Endothelial cell of umbilical vein (primary cell): ENCODE data around the gene GNAZ. TPM values are rescaled to one million over a fixed set of nuclear protein-coding genes. Genes with fewer than 3 reads are reported as not detected.

ENCODE experiments used
- BruUV-seq: library from RNA; stranded (reverse); fragments of 400-500 nt; replicated peaks from 2 replicates; lab custom pipeline; 2021; lab: Mats Ljungman, UMichigan
- CTCF ChIA-PET: fragments of 300-600, 350-600 bp; sonication (Branson Sonifier 250); formaldehyde crosslinking; loops from one replicate; lab custom pipeline; 2021; ENCODE audit warnings: antibody characterized with exemption, inconsistent platforms; lab: Charles Lee
- POLR2A ChIA-PET: fragments of 300-600, 350-600 bp; sonication (Branson Sonifier 250); formaldehyde crosslinking; loops from one replicate; lab custom pipeline; 2021; ENCODE audit warnings: antibody characterized with exemption, inconsistent platforms; lab: Charles Lee
- DNase-seq: peaks from one replicate; pipeline ENCODE4 v3.0.0-alpha.2; 2011; ENCODE audit warnings: low read depth, low spot score
- FAIRE-seq: peaks from 2 replicates; lab custom pipeline; 2011; peaks lifted over from hg19 to GRCh38; lab: Jason Lieb, UNC
- H2AFZ ChIP-seq: 2 replicates; pipeline ENCODE4 v1.6.0; 2012; ENCODE audit warnings: low read depth, low read length, control low read depth, inconsistent platforms
- H3K27ac ChIP-seq: 2 replicates; pipeline ENCODE4 v1.5.1; 2011; ENCODE audit warnings: low read depth, mild to moderate bottlenecking, control low read depth, low read length, moderate library complexity; ENCODE audit not compliant: insufficient read depth
- H3K27me3 ChIP-seq, 2 experiments: 2 replicates each; pipeline versions ENCODE4 v1.6.0 to v1.6.1; 2011; ENCODE audit warnings: low read length in 2 of 2, mixed read lengths in 1 of 2; ENCODE audit not compliant: control insufficient read depth in 2 of 2, insufficient read depth in 2 of 2
- H3K36me3 ChIP-seq, 2 experiments: 2 replicates in 1 of 2; 3 replicates in 1 of 2; pipeline ENCODE4 v1.5.1; 2011; ENCODE audit warnings: low read length in 2 of 2, mild to moderate bottlenecking in 1 of 2, moderate library complexity in 1 of 2; ENCODE audit not compliant: control insufficient read depth in 2 of 2, insufficient read depth in 2 of 2; ENCODE audit errors: extremely low read depth in 1 of 2
- H3K4me1 ChIP-seq: 3 replicates; pipeline ENCODE4 v1.5.1; 2011; ENCODE audit warnings: mild to moderate bottlenecking, low read length; ENCODE audit not compliant: control insufficient read depth, insufficient read depth; ENCODE audit errors: extremely low read depth
- H3K4me2 ChIP-seq: 2 replicates; pipeline ENCODE4 v1.6.1; 2011; ENCODE audit warnings: low read length, control low read depth, mixed read lengths; ENCODE audit not compliant: insufficient read depth
- H3K4me3 ChIP-seq, 3 experiments: fragments of 200-600 bp in 1 of 3; sonication (generic), shearing (Covaris generic) in 1 of 3; replicated peaks in 1 of 3; 2 replicates each; pipeline ENCODE4 v1.5.1; 2011 to 2016; ENCODE audit warnings: control low read depth in 3 of 3, low read length in 3 of 3, mild to moderate bottlenecking in 2 of 3, inconsistent platforms in 1 of 3, low read depth in 1 of 3, moderate library complexity in 1 of 3; ENCODE audit not compliant: insufficient read depth in 1 of 3
- H3K79me2 ChIP-seq: 2 replicates; pipeline ENCODE4 v1.6.0; 2012; ENCODE audit warnings: low read length, inconsistent platforms; ENCODE audit not compliant: control insufficient read depth, insufficient read depth
- H3K9ac ChIP-seq: replicated peaks from 2 replicates; pipeline ENCODE3; 2011; ENCODE audit warnings: low read length, control low read depth; ENCODE audit not compliant: insufficient read depth; ENCODE audit errors: extremely low read depth
- H3K9me1 ChIP-seq: replicated peaks from 3 replicates; pipeline ENCODE4 v1.6.0; 2011; ENCODE audit warnings: mild to moderate bottlenecking, low read length; ENCODE audit not compliant: control insufficient read depth, insufficient read depth; ENCODE audit errors: extremely low read depth
- H3K9me3 ChIP-seq: replicated peaks from 2 replicates; pipeline ENCODE4 v1.5.1; 2012; ENCODE audit warnings: low read length, inconsistent platforms; ENCODE audit not compliant: control insufficient read depth, insufficient read depth
- H4K20me1 ChIP-seq: replicated peaks from 2 replicates; pipeline ENCODE3; 2011; ENCODE audit warnings: mild to moderate bottlenecking, low read length; ENCODE audit not compliant: control insufficient read depth, insufficient read depth; ENCODE audit errors: extremely low read depth
- CTCF ChIP-seq, 2 donors: IDR thresholded peaks; 1 replicate in 1 of 2; 2 replicates in 1 of 2; pipeline ENCODE4 v1.5.1; 2011; ENCODE audit warnings: low read length in 2 of 2, mild to moderate bottlenecking in 2 of 2, moderate library complexity in 2 of 2, control low read depth in 1 of 2, inconsistent platforms in 1 of 2, low read depth in 1 of 2; ENCODE audit not compliant: insufficient read depth in 1 of 2; ENCODE audit errors: extremely low read depth in 1 of 2
- EZH2 ChIP-seq: IDR thresholded peaks from 2 replicates; pipeline ENCODE4 v1.6.1; 2012; ENCODE audit warnings: borderline replicate concordance, low read depth, mild to moderate bottlenecking, moderate library complexity, low read length, inconsistent platforms; ENCODE audit not compliant: severe bottlenecking
- JUN ChIP-seq: IDR thresholded peaks from 2 replicates; pipeline ENCODE4 v1.6.1; 2011; ENCODE audit warnings: borderline replicate concordance, low read depth; ENCODE audit not compliant: insufficient read length, insufficient read depth
- MAX ChIP-seq: IDR thresholded peaks from 2 replicates; pipeline ENCODE4 v1.6.1; 2011; ENCODE audit not compliant: insufficient read depth, insufficient read length
- MYC ChIP-seq: IDR thresholded peaks from one replicate; pipeline ENCODE4 v1.6.1; 2011; ENCODE audit warnings: mild to moderate bottlenecking, low read depth, low read length
- POLR2A ChIP-seq: IDR thresholded peaks from 2 replicates; pipeline ENCODE4 v1.6.1; 2012; ENCODE audit warnings: low read depth, mild to moderate bottlenecking, control low read depth, low read length
- POLR2AphosphoS5 ChIP-seq: IDR thresholded peaks from 2 replicates; pipeline ENCODE4 v1.6.1; 2012; ENCODE audit warnings: low read depth, mild to moderate bottlenecking, control low read depth, low read length, moderate library complexity; ENCODE audit not compliant: insufficient read depth
- dilution Hi-C: fragments of 300-500 bp; cut with MboI; formaldehyde crosslinking; loops from one replicate; pipeline ENCODE4 v1.15.0; 2019; ENCODE audit warnings: low sequenced_read_pairs; ENCODE audit not compliant: extremely low pct_ligation_motif_present
- intact Hi-C: fragments of 100-400 bp; cut with micrococcal nuclease; formaldehyde crosslinking; loops from one replicate; pipeline ENCODE4 v1.10.0; 2022
- polyA plus RNA-seq, 4 experiments: library from polyadenylated mRNA; depleted of rRNA in 3 of 4; stranded (reverse) in 3 of 4; unstranded in 1 of 4; fragments of >200 nt; gene quantifications; 2 replicates each; pipeline versions ENCODE4 v1.2.1 to v1.2.3, GENCODE V29; 2011 to 2012; ENCODE audit warnings: missing spikeins in 1 of 4
- total RNA-seq: library from RNA; stranded (reverse); gene quantifications from 2 replicates; pipeline ENCODE4 v1.2.3, GENCODE V29; 2021

The GNAZ gene
- total and polyA plus RNA-seq, 2 donors (not counting 3 experiments of a cell fraction or from before 2014, with no cell fraction given): 0.44 to 0.86 TPM

- CTCF ChIA-PET: interaction anchor here (1.7 kb wide), 1 partner anchor 12 kb away, joined by 5 read pairs; the partner anchor contains the start of gene GNAZ
- Histone ChIP-seq H3K36me3 (no peaks in the 10 kb centered on the region), H3K27ac (no peak overlapping the region), H3K9me3 (no peaks in the 10 kb centered on the region), H3K27me3 (peaks cover 3 to 5% of the 10 kb centered on the region in 2 experiments), H3K79me2 (no peaks in the 10 kb centered on the region), H3K9me1 (no peaks in the 10 kb centered on the region), H2AFZ (no peak overlapping the region), H3K4me2 (no peak overlapping the region), H3K4me1 (no peaks in the 10 kb centered on the region), H4K20me1 (no peaks in the 10 kb centered on the region), H3K9ac (no peak overlapping the region), H3K4me3 (no peak overlapping the region)
- POLR2A ChIA-PET: no interaction called here
- TF ChIP-seq MYC: no peak
- no peak for TF ChIP-seq MAX
- no peak for TF ChIP-seq POLR2AphosphoS5
- no peak for TF ChIP-seq EZH2
- TF ChIP-seq JUN: no peak
- no peak for TF ChIP-seq POLR2A
- TF ChIP-seq CTCF (IDR thresholded peaks at IDR 0.05; ENCODE audit: extremely low read depth in 1 of 2, insufficient read depth in 1 of 2, low read depth in 1 of 2, low read length in 2 of 2): no peak
- FAIRE-seq (no peak), DNase-seq (no peak)
- BruUV-seq: no TSS peak
- intact Hi-C loops: no loop called here
- dilution Hi-C loops: no loop called here
Observed at GRCh38 chr22:23057331-23057730, 13.0 kb upstream of the GNAZ start.
